ENCODE results near the gene DCC.

- no peak for TF ChIP-seq POLR2A (IDR thresholded peaks at IDR 0.05)
- TF ChIP-seq CTCF (IDR thresholded peaks at IDR 0.05), result no peak
Measured at GRCh38 chr18:53117851-53118250, 777.9 kb downstream of the DCC start.

Measured in body of pancreas (tissue), 4 donors.